ENCODE results near the gene MS4A4E. TPM values are rescaled to one million over a fixed set of nuclear protein-coding genes. Genes with fewer than 3 reads are reported as not detected.
"Not testable (repeated sequence)": the region's sequence is repeated elsewhere in the genome, so short reads cannot be mapped to it uniquely, and the experiment has no call there.

MS4A4E gene
- not detected in 2 replicates for total RNA-seq (2012; rRNA removed)

GRCh38 chr11:60242740-60243239 lies at the start of gene MS4A4E:
MS4A4E (minus strand) TSS chr11:60243137; CDS start chr11:60230055, 13,082 bp downstream.
- Histone ChIP-seq H3K27me3 (ENCODE audit: control insufficient read depth, insufficient read depth, low read length) (no peaks in the 10 kb centered on the region), H3K36me3 (ENCODE audit: insufficient read depth, low read length) (no peaks in the 10 kb centered on the region), H3K9me3 (replicated peaks; ENCODE audit: low read length) (peaks cover 4% of the 10 kb centered on the region), H3K4me3 (ENCODE audit: low read length) (no peak within 1 kb of the TSS), H3K4me1 (ENCODE audit: control insufficient read depth, insufficient read depth, low read length) (no peaks in the 10 kb centered on the region), H3K9ac (ENCODE audit: low read depth, low read length) (no peak within 1 kb of the TSS), H3K4me2 (ENCODE audit: low read length) (no peak within 1 kb of the TSS)

- Histone ChIP-seq H3K4me1 (ENCODE audit: control insufficient read depth, insufficient read depth, low read length) (no peaks in the 10 kb centered on the region), H3K9me3 (replicated peaks; ENCODE audit: low read length) (peaks cover 8% of the 10 kb centered on the region), H3K4me3 (ENCODE audit: low read length) (no peak overlapping the region), H3K27me3 (ENCODE audit: control insufficient read depth, insufficient read depth, low read length) (no peaks in the 10 kb centered on the region), H3K9ac (ENCODE audit: low read depth, low read length) (no peak overlapping the region), H3K36me3 (ENCODE audit: insufficient read depth, low read length) (no peaks in the 10 kb centered on the region), H3K4me2 (ENCODE audit: low read length) (no peak overlapping the region)
Observed at GRCh38 chr11:60292145-60292544, 49.2 kb upstream of the MS4A4E start.

GRCh38 chr11:60288531-60288930 lies 45.6 kb upstream of the MS4A4E start:
- H3K36me3 ChIP-seq (ENCODE audit: insufficient read depth, low read length), result no peaks in the 10 kb centered on the region
- no peak overlapping the region for H3K4me2 ChIP-seq (ENCODE audit: low read length)
- H3K4me3 ChIP-seq (ENCODE audit: low read length), result no peak overlapping the region
- H3K9ac ChIP-seq (ENCODE audit: low read depth, low read length), result no peak overlapping the region
- H3K9me3 ChIP-seq (replicated peaks; ENCODE audit: low read length), result peaks cover 8% of the 10 kb centered on the region
- no peaks in the 10 kb centered on the region for H3K4me1 ChIP-seq (ENCODE audit: control insufficient read depth, insufficient read depth, low read length)
- no peaks in the 10 kb centered on the region for H3K27me3 ChIP-seq (ENCODE audit: control insufficient read depth, insufficient read depth, low read length)

- H3K9ac ChIP-seq (ENCODE audit: low read depth, low read length); H3K4me1 ChIP-seq (ENCODE audit: control insufficient read depth, insufficient read depth, low read length); H3K4me2 ChIP-seq (ENCODE audit: low read length); H3K27me3 ChIP-seq (ENCODE audit: control insufficient read depth, insufficient read depth, low read length); H3K36me3 ChIP-seq (ENCODE audit: insufficient read depth, low read length); H3K4me3 ChIP-seq (ENCODE audit: low read length): not testable (repeated sequence)
- H3K9me3 ChIP-seq (replicated peaks; ENCODE audit: low read length), result peaks cover 11% of the 10 kb centered on the region
Observed at GRCh38 chr11:60285411-60286126, 42.6 kb upstream of the MS4A4E start.

GRCh38 chr11:60282286-60282685 lies 39.3 kb upstream of the MS4A4E start:
- H3K4me3 ChIP-seq (ENCODE audit: low read length), result no peak overlapping the region
- H3K4me1 ChIP-seq (ENCODE audit: control insufficient read depth, insufficient read depth, low read length), result no peaks in the 10 kb centered on the region
- no peaks in the 10 kb centered on the region for H3K36me3 ChIP-seq (ENCODE audit: insufficient read depth, low read length)
- peaks cover 4% of the 10 kb centered on the region for H3K9me3 ChIP-seq (replicated peaks; ENCODE audit: low read length)
- H3K27me3 ChIP-seq (ENCODE audit: control insufficient read depth, insufficient read depth, low read length), result no peaks in the 10 kb centered on the region
- H3K9ac ChIP-seq (ENCODE audit: low read depth, low read length), result no peak overlapping the region
- H3K4me2 ChIP-seq (ENCODE audit: low read length), result no peak overlapping the region

GRCh38 chr11:60281485-60281884 lies 38.5 kb upstream of the MS4A4E start:
- no peaks in the 10 kb centered on the region for H3K27me3 ChIP-seq (ENCODE audit: control insufficient read depth, insufficient read depth, low read length)
- no peak overlapping the region for H3K9ac ChIP-seq (ENCODE audit: low read depth, low read length)
- H3K4me3 ChIP-seq (ENCODE audit: low read length), result no peak overlapping the region
- no peaks in the 10 kb centered on the region for H3K36me3 ChIP-seq (ENCODE audit: insufficient read depth, low read length)
- peaks cover 4% of the 10 kb centered on the region for H3K9me3 ChIP-seq (replicated peaks; ENCODE audit: low read length)
- H3K4me2 ChIP-seq (ENCODE audit: low read length), result no peak overlapping the region
- H3K4me1 ChIP-seq (ENCODE audit: control insufficient read depth, insufficient read depth, low read length), result no peaks in the 10 kb centered on the region

- Histone ChIP-seq H3K4me3 (ENCODE audit: low read length) (no peak within 1 kb of the TSS), H3K9ac (ENCODE audit: low read depth, low read length) (no peak within 1 kb of the TSS), H3K36me3 (ENCODE audit: insufficient read depth, low read length) (no peaks in the 10 kb centered on the region), H3K4me1 (ENCODE audit: control insufficient read depth, insufficient read depth, low read length) (no peaks in the 10 kb centered on the region), H3K9me3 (replicated peaks; ENCODE audit: low read length) (peaks cover 4% of the 10 kb centered on the region), H3K4me2 (ENCODE audit: low read length) (no peak within 1 kb of the TSS), H3K27me3 (ENCODE audit: control insufficient read depth, insufficient read depth, low read length) (no peaks in the 10 kb centered on the region)
Observed at GRCh38 chr11:60280412-60280811, 37.5 kb upstream of the MS4A4E start, which contains the start of gene MS4A4A. MS4A4A (plus strand) TSS chr11:60280666; CDS start chr11:60280676, 10 bp downstream.

- no peaks in the 10 kb centered on the region for H3K27me3 ChIP-seq (ENCODE audit: control insufficient read depth, insufficient read depth, low read length)
- H3K36me3 ChIP-seq (ENCODE audit: insufficient read depth, low read length), result no peaks in the 10 kb centered on the region
- peaks cover 5% of the 10 kb centered on the region for H3K9me3 ChIP-seq (replicated peaks; ENCODE audit: low read length)
- H3K4me1 ChIP-seq (ENCODE audit: control insufficient read depth, insufficient read depth, low read length), result no peaks in the 10 kb centered on the region
- H3K9ac ChIP-seq (ENCODE audit: low read depth, low read length), result no peak overlapping the region
- H3K4me2 ChIP-seq (ENCODE audit: low read length), result no peak overlapping the region
- no peak overlapping the region for H3K4me3 ChIP-seq (ENCODE audit: low read length)
Observed at GRCh38 chr11:60274416-60274815, 31.5 kb upstream of the MS4A4E start.

GRCh38 chr11:60265373-60266214 lies 22.7 kb upstream of the MS4A4E start:
- Histone ChIP-seq H3K4me3 (ENCODE audit: low read length) (no peak overlapping the region), H3K36me3 (ENCODE audit: insufficient read depth, low read length) (no peaks in the 10 kb centered on the region), H3K4me2 (ENCODE audit: low read length) (no peak overlapping the region), H3K27me3 (ENCODE audit: control insufficient read depth, insufficient read depth, low read length) (no peaks in the 10 kb centered on the region), H3K9ac (ENCODE audit: low read depth, low read length) (no peak overlapping the region), H3K9me3 (replicated peaks; ENCODE audit: low read length) (peaks cover 5% of the 10 kb centered on the region), H3K4me1 (ENCODE audit: control insufficient read depth, insufficient read depth, low read length) (no peaks in the 10 kb centered on the region)

- Histone ChIP-seq H3K4me2 (ENCODE audit: low read length) (no peak overlapping the region), H3K4me3 (ENCODE audit: low read length) (no peak overlapping the region), H3K27me3 (ENCODE audit: control insufficient read depth, insufficient read depth, low read length) (no peaks in the 10 kb centered on the region), H3K9ac (ENCODE audit: low read depth, low read length) (no peak overlapping the region), H3K36me3 (ENCODE audit: insufficient read depth, low read length) (no peaks in the 10 kb centered on the region), H3K4me1 (ENCODE audit: control insufficient read depth, insufficient read depth, low read length) (no peaks in the 10 kb centered on the region), H3K9me3 (replicated peaks; ENCODE audit: low read length) (no peaks in the 10 kb centered on the region)
Observed at GRCh38 chr11:60264644-60265043, 21.7 kb upstream of the MS4A4E start.

- H3K4me1 ChIP-seq (ENCODE audit: control insufficient read depth, insufficient read depth, low read length), result no peaks in the 10 kb centered on the region
- no peak overlapping the region for H3K9ac ChIP-seq (ENCODE audit: low read depth, low read length)
- H3K36me3 ChIP-seq (ENCODE audit: insufficient read depth, low read length), result no peaks in the 10 kb centered on the region
- no peak overlapping the region for H3K4me2 ChIP-seq (ENCODE audit: low read length)
- no peaks in the 10 kb centered on the region for H3K27me3 ChIP-seq (ENCODE audit: control insufficient read depth, insufficient read depth, low read length)
- H3K4me3 ChIP-seq (ENCODE audit: low read length), result no peak overlapping the region
- H3K9me3 ChIP-seq (replicated peaks; ENCODE audit: low read length), result no peaks in the 10 kb centered on the region
Observed at GRCh38 chr11:60263402-60263801, 20.5 kb upstream of the MS4A4E start.
